HG03135 (cell line): ENCODE measurements around the gene TCEANC.

Experiments
- ATAC-seq: cut with Tn5 transposase; IDR thresholded peaks from one replicate; pipeline ENCODE4 v1.9.1; 2021; ENCODE audit warnings: mild to moderate bottlenecking, moderate library complexity; ENCODE audit not compliant: unreplicated experiment

The TCEANC gene

DNA sequence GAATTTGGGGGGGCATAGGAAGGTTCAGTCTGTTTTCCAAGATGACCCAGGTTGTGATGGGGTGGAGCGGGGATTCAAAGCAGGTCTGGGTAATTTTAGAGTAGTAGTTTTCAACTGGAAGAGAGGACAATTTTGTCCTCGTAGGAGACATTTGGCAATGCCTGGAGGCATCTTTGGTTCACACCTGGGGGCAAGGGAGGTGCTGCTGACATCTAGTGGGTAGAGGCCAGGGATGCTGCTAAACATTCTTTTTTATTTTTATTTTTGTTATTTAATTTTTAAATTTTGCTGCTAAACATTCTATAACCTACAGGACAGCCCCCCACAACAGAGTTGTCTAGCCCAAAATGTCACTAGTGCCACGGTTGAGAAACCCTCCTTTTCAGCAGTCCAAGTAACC lies 37.9 kb downstream of the TCEANC start:
- no peak for ATAC-seq

GRCh38 chrX:13691841-13692371 lies 39.0 kb downstream of the TCEANC start:
- no peak for ATAC-seq

- no peak for ATAC-seq
Observed at GRCh38 chrX:13692771-13693231, 39.9 kb downstream of the TCEANC start.

GRCh38 chrX:13693341-13693961 lies 40.5 kb downstream of the TCEANC start:
- ATAC-seq = no peak

GRCh38 chrX:13694359-13694758 lies 41.4 kb downstream of the TCEANC start:
- no peak for ATAC-seq

DNA sequence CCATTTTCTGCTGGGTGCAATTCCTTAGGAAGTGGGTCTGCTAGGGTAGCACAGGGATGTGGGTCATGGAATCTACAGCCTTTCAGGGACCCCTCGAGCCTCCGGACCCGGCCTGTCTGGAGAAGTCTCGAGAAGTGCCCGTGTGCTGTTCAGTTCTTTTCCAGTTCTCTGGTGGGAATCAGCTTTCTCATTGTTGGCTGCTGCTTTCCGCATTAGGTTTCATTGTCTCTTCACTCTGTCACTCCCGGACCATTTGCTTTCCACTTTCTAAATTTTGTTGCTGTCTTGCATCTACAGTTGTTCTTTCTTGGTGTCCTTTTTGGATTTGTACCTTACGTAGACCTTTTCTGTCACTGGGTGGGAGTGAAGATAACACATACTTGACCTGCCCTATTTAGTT lies 42.0 kb downstream of the TCEANC start:
- ATAC-seq = no peak

GRCh38 chrX:13695601-13696115 lies 42.7 kb downstream of the TCEANC start:
- ATAC-seq = no peak

- ATAC-seq = peak; percentile 54
Observed at GRCh38 chrX:13697455-13697854, 44.5 kb downstream of the TCEANC start.

DNA sequence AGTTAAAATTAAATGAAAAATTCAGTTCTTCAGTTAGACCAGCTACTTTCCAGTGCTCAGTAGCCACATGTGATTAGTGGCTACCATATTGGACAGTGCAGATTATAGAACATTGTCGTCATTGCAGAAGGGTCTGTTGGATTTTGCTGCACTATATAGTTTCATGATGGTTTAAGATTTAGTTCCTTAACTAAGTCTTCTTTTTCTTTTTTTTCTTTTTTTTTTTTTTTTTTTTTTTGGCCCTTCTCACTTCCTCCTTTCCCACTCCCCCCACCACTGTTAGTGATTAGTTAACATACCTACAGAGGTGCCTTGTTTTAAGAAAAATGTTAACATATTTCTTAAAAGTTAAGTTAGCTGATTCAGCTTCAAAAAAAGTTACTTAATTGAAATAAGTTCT lies 45.0 kb downstream of the TCEANC start:
- ATAC-seq = no peak

GRCh38 chrX:13698432-13698831 lies 45.5 kb downstream of the TCEANC start:
- ATAC-seq = no peak

DNA sequence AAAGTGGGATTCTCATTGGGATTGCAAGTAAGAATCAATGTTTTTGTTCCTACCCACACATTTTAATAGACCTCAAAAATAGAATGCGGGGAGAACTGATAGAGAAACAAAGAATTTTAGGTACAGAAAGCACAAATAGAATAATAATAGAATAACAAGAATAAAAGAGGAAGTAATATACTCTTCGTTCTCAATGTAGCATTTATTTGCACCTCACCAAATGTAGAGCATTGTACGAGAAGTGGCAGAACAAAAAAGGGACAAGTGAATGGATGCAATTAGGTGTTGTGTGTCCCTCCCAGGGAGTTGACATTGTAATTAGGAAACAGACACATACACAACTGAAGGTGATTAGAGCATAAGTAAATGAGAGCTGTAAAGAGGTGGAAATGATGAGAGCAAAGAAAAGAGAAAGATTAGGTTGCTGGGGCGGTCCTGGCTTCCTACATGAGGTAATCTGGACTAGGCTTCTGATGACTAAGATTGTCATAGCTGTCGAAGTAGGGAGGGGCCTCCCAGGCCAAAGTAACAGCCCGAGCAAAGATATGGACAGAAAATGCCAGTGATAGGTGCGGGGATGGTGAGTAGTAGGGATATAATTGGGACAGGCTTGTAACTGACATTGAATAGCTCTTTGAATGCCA lies 46.4 kb downstream of the TCEANC start:
- ATAC-seq = no peak

DNA sequence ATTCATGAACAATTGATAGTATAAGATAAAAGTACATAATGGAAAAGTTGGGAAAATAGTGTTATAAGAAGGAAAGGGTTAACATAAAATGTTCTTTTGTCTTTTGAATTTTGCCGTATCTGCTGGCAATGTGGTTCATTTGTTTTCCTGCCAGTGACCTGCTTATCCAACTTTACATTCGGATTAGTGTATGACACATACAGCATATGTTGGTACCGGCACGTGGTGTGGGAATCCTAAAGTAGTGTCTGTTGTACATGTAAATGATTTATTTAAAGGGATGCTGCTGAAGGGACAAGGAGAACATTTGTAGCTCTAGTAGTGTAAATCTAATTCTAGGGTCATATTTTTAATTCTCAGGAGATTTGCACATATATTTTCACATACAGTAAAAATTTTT lies 47.4 kb downstream of the TCEANC start:
- ATAC-seq = no peak

- ATAC-seq = no peak
Observed at GRCh38 chrX:13702111-13702789, 49.3 kb downstream of the TCEANC start.

- no peak for ATAC-seq
Observed at GRCh38 chrX:13703135-13703534, 50.2 kb downstream of the TCEANC start.

- no peak for ATAC-seq
Observed at GRCh38 chrX:13703589-13703988, 50.6 kb downstream of the TCEANC start.

GRCh38 chrX:13711141-13711540 lies 58.2 kb downstream of the TCEANC start:
- ATAC-seq = no peak
